Measurements from ENCODE around the gene RALGDS.

Gene RALGDS

DNA sequence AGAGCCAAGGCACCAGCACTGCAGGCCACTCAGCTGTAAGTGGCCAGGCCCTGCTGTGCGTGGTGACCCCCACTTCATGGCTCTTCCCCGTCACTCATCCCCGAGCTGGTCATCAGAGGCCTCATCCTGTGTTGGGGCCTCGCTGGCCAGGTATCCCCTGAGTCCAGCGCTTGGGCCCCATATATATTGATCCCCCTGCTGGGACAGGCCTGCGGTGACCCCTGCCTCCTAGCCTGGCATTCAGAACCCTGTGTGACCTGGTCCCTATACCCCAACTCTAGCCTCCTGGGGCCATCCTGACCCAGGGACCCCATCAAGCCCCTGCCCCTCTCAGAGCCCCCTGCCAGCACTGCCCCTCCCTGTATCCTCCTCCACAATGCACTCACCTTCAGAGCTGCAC is 30.0 kb upstream of the RALGDS start:
- no peak for DNase-seq (ENCODE audit: low spot score)

GRCh38 chr9:133149130-133150015 is 28.3 kb upstream of the RALGDS start:
- peak; percentile 95 for DNase-seq (ENCODE audit: low spot score)

- DNase-seq (ENCODE audit: low spot score) = no peak
These were observed 27.4 kb upstream of the RALGDS start for GRCh38 chr9:133148199-133149129.

DNA sequence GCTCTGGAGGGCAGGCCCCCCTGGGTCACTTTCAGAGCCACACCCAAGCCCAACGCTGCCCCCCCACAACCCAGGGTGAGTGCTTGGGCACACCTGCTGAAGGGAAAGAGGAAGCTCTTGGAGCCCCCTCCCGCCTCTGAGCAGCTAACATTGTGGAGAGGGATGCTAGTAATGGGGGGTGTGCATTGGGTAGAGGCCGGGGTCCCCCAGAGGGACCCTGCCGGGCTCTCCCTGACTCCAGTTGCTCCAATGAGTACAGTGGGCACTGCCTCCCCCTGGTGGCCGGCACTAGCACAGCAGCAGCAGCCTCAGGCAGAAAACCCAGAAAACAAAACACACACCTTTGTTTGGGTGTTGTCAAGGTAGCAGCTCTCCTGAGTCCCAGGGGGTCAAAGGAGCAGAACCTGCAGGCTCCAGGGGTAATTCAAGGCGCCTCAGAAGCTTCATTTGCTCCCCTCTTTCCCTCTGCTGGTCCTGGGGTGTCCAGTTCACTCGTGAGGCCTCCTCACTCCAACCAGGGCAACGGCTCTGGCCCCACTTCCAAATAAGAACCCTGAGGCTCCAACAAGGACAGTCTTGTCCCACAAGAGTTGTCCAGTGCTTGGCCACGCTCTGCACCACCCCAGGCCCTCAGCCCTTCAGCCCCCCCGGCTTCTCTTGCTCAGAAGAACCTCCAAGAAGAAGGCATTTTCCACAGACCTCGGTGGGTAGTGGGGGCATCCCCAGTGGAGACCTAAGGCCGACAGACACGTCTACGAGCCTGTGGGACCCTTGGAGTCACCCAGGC is 26.6 kb upstream of the RALGDS start:
- peak; percentile 88 for DNase-seq (ENCODE audit: low spot score)

DNA sequence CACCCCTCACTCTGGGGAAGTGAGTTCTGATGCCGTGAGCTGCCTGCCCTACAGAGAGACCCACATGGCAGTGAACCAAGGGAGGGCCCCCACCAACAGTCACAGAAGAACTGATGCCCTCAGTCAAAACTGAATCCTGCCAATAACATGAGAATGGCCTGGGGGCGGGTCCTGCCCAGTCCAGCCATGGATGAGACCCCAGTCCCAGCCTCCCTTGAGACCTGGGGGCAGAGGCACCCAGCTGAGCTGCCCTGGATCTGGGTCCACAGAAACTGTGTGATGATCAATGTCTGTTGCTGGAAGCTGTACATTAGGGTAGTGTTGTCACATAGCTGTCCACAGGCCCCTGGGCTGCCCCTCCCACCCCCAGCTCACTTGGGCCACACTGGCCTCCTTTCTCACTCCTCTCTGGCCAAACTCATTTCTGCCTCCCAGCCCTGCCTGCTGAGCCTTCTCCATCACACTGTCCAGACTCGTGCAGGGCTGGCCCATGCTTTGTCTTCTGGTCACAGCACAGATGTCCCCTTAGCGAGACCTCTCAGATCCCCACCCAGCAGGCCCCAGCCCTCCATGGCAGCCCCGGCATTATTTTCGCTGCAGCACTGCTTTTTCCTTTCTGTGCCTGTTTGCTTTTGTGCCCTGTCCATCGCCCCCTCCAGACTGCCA is 25.8 kb upstream of the RALGDS start:
- DNase-seq (ENCODE audit: low spot score) = no peak

DNA sequence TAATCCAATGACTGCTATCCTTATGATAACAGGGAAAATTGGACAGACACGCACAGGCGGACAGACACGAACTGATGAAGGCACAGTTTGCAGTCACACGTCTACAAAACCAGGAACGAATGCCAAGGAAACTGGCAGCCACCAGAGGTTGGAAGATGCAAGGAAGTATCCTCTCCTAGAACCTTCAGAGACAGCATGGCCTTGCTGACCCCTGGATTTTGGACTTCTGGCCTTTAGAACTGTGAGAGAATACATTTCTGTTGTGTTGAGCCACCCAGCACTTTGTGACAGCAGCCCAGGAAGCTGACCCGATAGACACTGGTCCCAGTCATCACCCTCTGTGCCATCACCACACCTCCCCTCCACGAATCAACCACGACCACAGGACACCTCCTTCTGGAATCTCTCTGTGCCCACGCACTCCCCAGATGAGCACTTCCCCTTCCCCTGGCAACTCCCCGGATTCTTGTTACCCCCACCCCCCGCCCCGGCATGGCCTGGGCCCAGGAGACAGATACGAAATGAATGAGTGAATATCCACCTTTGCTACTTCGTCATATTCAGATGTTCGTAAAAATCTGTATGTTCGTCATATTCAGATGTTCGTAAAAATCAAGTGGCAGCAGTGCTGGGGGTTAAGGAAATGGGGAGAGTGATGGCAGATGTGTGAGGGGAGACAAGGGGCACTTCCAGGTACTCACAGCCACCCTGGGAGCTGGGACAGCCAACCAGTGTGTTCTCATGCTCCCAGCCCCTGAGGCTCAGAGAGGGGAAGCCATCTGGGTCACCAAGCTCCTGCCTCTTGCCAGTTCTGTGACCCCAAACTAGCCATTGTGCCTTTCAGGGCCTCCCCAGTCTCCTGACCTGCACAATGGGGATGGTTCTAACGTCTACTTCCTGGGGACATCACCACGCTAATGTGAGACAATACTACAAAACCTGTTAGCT is 24.1 kb upstream of the RALGDS start:
- DNase-seq (ENCODE audit: low spot score) = no peak

DNA sequence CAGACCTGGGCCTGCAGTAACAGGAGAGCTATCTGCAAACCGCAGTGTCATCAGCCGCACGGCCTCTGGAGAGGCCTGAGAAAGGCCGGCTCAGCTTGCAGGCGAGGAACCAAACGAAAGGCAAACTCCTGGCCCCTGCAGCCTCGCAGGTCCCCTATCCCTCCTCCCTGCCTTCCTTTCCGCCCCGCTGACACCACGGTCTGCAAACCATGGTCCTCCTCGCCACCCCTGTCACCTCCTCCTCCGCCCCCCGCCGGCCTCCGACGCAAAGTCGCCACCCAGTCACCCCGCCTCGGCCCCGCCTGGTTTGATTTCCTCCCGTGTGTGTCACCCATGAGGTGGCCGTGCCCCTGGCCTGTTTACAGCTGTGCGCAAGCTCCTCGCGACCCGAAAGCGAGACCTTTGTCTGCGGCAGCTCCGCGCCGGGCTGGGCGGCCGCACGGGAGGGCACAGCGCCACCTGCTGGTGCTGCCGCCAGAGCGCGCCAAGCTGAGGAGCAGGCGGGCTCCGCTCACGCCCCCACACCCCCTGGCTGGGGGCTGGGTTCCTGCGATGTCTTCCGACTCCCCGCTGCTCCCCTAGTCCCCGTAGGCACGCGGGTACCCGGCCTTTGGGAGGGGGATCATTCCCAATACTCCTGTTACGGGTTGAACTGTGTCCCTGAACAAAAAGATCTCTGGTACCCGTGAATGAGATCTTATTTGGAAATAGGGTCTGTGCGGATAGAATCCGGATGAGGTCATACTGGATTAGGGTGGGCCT is 23.3 kb upstream of the RALGDS start:
- peak; percentile 82 for DNase-seq (ENCODE audit: low spot score)

- no peak for DNase-seq (ENCODE audit: low spot score)
These were observed 22.6 kb upstream of the RALGDS start for GRCh38 chr9:133143639-133144141.

DNA sequence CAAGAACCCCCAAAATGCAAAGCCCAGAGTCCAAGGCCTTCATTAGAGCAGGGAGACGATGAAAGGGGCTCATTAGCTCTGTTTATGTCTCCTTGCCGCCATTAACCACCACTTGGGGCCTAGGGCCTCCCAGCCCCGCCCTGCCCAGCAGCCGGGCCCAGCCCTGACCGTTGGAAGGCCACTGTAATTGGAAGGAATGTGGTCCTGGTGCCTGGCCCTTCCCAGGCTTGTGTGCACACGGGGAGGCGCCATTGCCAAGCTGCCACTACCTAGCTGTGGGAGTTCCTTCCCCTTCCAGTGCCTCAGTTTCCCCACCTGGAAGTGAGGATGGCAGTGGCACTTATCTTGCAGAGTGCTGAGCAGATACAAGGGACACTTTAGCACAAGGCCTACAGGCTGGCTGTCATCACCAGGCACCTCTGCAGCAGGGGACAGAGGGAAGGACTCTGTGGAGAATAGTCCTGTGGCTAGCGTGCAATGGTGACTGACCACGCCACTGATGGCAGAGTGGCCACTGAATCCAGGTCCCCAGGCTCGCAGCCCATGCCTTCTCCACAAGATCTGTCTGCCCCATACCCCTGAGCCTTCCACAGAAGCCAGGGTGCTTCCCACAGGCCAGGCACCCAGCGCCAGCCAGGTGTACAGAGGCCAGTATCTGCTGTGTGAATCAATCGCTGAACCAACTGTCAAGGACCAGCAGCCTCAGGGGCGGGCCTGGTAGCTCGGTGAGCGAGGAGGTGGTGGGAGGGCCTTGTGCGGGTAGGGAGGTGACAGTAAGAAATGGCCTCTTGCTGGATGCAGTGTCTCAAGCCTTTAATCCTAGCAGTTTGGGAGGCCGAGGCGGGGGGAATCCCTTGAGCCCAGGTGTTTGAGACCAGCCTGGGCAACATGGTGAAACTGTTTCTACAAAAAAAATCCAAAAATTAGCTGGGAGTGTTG is 21.9 kb upstream of the RALGDS start:
- no peak for DNase-seq (ENCODE audit: low spot score)

- no peak for DNase-seq (ENCODE audit: low spot score)
These were observed 21.0 kb upstream of the RALGDS start for GRCh38 chr9:133141833-133142595.

GRCh38 chr9:133140606-133141005 is 19.6 kb upstream of the RALGDS start:
- DNase-seq (ENCODE audit: low spot score) = no peak

DNA sequence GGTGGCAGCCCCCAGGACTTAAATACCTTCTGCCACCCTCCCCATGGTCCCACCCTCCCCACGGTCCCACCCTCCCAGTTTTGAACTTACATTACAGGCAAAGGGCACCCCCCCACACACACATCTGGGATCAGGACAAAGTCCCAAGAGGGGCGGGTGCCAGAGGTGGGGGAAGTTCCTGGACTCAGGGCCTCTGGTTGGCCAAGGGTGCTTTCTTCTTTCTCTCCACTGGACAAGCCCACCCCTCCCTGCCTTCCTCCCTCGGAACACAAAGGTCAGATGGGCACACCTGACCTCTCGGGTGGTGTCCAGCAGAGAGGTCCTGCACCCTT is 19.1 kb upstream of the RALGDS start:
- no peak for DNase-seq (ENCODE audit: low spot score)

GRCh38 chr9:133139246-133140173 is 18.5 kb upstream of the RALGDS start:
- no peak for DNase-seq (ENCODE audit: low spot score)

GRCh38 chr9:133137451-133138231 is 16.6 kb upstream of the RALGDS start:
- no peak for DNase-seq (ENCODE audit: low spot score)

GRCh38 chr9:133135146-133135745 is 14.2 kb upstream of the RALGDS start:
- no peak for DNase-seq (ENCODE audit: low spot score)
